D721Med (cell line): Measurements from ENCODE around the gene PFDN4.

Source experiments
- DNase-seq: peaks from one replicate; pipeline ENCODE4 v3.0.0; 2011; ENCODE audit warnings: low spot score; ENCODE audit not compliant: insufficient read length
- FAIRE-seq: peaks from 2 replicates; lab custom pipeline; 2011; peaks lifted over from hg19 to GRCh38; lab: Jason Lieb, UNC
- TF ChIP-seq, protein P1 (sequence below): IDR thresholded peaks from 2 replicates; pipeline ENCODE4 v1.5.1; 2012; ENCODE audit warnings: mild to moderate bottlenecking, control low read depth; ENCODE audit not compliant: insufficient read depth; ENCODE audit errors: missing control alignments

Gene PFDN4

DNA sequence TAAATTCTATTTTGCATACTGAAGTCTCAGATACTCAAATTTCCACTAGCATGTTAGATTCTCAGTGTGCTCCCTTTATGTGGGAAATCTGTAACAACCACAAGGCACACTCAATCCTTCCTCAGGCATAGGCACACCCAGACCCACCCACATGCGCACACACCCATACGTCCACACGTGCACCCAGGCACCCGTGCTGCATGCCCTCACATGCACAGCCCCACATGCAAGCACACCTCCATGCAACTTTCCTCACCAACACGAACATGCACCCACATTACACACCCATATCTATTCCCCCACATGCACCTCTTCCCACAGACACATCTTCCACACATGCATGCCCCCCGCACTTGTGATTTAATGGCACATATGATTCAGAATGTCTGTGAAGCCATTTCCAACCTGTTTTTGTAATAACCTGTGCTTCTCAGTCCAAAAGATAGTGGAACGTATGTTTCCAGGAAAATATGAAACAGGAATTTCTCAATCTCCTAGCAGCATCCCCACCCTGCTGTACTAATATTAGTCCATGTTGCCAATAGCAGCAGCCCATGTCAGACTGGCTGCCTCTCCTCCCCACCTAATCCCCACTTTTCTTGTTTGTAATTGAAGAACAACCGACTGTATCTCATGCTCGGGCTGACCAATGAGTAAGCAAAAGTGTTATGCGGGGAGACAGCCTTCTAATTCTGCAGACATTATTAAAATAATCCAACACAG, 22.8 kb upstream of the PFDN4 start:
- DNase-seq (no peak), FAIRE-seq (no peak)
- TF ChIP-seq, protein P1, sequence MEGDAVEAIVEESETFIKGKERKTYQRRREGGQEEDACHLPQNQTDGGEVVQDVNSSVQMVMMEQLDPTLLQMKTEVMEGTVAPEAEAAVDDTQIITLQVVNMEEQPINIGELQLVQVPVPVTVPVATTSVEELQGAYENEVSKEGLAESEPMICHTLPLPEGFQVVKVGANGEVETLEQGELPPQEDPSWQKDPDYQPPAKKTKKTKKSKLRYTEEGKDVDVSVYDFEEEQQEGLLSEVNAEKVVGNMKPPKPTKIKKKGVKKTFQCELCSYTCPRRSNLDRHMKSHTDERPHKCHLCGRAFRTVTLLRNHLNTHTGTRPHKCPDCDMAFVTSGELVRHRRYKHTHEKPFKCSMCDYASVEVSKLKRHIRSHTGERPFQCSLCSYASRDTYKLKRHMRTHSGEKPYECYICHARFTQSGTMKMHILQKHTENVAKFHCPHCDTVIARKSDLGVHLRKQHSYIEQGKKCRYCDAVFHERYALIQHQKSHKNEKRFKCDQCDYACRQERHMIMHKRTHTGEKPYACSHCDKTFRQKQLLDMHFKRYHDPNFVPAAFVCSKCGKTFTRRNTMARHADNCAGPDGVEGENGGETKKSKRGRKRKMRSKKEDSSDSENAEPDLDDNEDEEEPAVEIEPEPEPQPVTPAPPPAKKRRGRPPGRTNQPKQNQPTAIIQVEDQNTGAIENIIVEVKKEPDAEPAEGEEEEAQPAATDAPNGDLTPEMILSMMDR: no peak

DNA sequence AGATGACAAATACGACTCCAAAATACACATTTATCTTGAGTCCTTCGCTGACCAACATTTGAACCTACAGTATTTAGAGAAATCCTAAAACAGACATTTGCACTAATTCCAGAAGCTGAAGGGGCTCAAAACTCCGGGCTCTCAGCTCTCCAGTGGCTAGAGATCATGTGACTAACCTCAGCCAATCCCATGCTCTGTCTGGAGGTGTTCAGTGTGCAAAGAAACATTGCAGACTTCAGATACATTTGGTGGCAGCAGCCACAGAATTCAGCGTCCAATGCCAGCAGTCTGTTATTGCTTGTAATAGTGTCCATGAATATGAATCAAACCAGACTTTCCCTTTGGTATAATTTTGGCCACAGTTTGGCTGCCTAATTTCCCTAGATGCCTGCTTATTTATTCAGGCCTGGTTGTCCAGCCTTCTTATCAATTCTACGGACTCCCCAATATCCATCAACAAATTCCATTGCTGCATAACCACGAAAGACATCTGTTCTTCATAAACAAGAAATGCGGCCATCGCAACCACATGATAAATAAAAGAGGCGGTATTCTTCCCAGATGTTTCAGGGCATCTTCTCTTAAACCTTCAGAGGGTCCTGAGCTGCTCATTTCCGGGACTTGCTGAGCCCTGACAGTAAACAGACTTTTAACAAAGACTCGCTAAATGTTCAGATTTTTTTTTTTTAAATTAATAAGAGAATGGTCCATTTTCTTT, 19.6 kb upstream of the PFDN4 start:
- TF ChIP-seq, protein P1: no peak
- DNase-seq (no peak), FAIRE-seq (no peak)

DNA sequence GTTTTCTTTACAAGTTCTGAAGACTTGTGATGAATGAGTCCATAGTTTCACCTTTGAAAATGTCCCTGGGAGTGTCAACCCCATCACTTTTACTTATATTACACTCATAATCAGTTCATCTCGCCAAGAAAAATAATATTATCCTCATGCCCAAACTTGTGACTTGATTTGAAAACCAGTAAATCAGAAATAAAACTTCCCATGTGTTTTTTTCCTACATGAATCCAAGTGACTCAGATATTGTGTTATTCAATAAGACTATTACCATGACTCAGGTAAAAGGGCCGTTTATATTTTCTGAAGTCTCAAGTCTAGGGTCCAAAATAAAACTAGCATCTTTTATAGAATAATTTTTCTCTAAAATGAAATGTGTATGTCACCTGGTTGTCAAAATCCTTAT, 18.3 kb upstream of the PFDN4 start:
- TF ChIP-seq, protein P1: no peak
- DNase-seq (no peak), FAIRE-seq (no peak)

DNA sequence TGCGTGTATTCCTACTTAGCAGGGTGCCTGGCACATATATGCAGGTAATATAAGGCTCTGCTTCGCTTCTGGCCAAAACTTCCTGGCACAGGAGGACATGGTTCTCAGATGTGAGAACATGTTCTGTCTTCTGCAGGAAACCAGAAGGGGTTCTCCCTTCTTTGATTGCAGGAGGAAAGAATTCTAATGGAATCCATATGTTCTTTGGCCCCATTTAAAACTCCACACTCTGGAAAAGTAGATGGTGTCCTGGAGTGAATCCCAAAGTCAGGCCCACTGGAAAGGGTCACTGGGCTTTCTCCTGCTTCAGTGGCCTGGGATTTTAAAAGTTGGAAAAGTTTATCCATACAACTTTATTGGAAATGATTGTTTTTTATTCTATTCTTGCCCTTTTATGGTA, 17.7 kb upstream of the PFDN4 start:
- TF ChIP-seq, protein P1: no peak
- DNase-seq (no peak), FAIRE-seq (no peak)

DNA sequence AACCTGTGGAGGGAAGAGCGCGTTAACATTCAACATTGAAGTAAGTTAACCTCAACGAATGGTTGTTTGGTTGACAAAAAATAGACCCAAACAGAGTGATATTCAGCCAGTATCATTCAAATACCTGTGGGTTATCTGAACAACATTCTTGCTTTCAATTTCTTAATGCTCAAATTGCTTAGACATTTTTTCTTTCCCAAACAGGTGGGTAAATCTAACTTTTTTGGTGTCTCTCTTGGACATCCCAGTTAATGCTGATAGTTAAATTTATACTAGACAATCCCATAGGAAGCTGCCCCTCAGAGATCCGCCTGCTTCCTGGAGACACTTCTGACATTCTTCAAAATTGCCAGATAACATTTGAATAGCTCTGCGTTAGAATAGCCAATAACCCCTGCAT, 14.1 kb upstream of the PFDN4 start:
- TF ChIP-seq, protein P1: no peak
- no peak for FAIRE-seq
- DNase-seq: no peak

DNA sequence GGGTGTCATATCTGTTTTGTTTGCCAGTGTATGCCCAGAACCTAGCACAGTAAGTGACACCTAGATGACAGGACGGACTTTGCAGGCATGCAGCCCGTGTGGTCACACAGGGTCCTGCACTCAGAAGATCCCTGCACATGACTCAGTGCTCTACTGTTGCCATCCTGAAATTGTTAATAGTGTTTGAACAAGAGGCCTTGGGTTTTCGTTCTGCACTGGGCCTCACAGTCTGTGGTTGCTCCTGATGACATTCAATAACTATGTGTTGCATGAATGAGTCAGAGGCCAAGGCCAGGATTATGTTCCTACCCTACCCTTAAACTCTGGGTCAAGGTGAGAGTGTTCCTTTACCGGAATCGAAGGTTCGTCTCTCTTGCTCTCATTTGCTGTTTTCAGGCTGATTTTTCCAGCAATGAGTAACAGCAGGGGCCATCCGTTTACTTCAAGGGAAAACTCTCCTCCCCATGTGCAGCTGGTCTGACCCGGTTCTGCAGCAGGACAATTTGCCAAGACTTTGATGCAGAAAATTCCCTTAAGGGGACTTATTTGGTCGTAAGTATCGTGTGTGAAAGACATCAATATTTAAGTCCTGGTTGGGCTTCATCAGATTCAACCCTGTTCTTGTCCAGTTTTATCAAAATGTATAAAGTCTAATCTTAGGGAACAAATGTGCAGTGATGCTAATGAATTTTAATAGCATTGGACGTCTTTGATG, 13.0 kb upstream of the PFDN4 start:
- DNase-seq (no peak), FAIRE-seq (no peak)
- TF ChIP-seq, protein P1: no peak
